ENCODE results near the gene PBX1. TPM values are rescaled to one million over a fixed set of nuclear protein-coding genes. Genes with fewer than 3 reads are reported as not detected.
A peak's percentile ranks its signal among the peaks of the same experiment; 100 is the strongest.

Gene PBX1
- total and polyA plus RNA-seq, 4 donors: 7.8 to 112 (median 33.5) TPM

DNA sequence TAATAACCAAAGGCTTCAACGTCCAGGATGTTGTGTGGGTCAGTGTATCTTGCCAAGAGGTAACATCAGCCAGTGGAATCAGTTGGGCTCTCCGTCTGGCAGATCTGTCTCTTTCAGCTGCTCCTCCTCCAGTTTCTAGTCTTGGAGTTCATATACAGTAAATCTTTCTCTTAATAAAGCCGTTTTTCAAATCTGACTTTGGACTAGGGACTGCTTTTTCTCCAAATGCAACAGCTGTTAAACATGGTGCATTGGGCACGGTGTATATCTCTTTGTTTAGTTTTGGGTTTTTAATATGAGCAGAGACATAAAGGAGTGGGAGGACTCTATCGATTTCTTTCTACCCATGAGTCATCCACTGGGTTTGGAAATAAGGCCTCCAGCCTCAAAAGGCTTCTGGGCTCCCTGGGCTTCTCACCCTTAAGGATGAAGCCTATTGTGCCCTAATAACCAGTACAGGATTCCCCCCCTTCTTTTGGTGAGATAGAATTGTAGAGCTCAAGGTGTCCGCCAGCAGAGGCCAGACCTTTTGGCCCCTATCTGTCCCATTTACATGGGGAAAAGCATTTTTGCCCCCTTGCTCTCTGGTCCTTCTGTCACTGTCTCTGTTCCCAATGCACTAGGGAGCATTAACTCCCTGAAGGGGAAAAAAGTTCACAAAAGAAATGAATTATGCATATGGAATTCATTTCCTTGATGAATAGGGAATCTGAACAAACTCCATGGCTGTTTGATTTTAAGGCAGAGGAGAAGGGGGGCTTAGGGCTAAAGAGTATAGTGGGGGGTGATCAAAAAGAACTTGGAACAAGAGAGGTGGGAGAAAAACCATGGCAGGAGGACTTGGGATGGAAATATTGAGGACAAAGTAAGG lies 86.0 kb downstream of the PBX1 start:
- 59 to 73% methylated on average over 6 of the region's 6 CpGs for WGBS, 2 donors

DNA sequence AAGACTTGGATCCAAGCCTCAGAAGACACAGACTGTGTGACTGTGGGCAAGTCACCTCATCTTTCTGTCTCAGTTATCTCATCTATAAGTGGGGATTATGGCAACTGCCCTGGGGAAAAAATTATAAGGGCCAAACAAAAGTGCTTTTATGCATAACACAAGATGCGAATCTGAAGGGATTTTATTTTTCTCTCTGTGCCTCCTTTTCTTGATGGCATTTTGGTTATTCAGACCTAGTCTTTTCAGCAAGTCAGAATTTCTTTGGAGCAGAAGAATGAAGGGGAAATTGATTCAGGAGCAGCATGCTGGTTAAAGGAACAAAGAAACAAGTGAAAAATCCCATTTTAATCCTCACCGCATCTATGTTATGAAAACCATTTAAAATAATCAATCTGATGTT lies 86.9 kb downstream of the PBX1 start:
- Histone ChIP-seq H3K9me3 (ENCODE audit: control insufficient read depth in 4 of 4, insufficient read depth in 3 of 4, low read length in 3 of 4) (peaks cover 0 to 2% (median 0%) of the 10 kb centered on the region in 4 donors), H3K27me3 (ENCODE audit: control insufficient read depth in 3 of 3, insufficient read depth in 3 of 3, low read length in 2 of 3) (no peaks in the 10 kb centered on the region), H3K9ac (ENCODE audit: insufficient read depth in 1 of 2, low read length in 2 of 2) (no peak overlapping the region), H3K4me3 (no peak overlapping the region), H3K4me1 (ENCODE audit: control insufficient read depth in 5 of 5, insufficient read depth in 5 of 5, low read length in 5 of 5) (peaks cover 0 to 29% (median 10%) of the 10 kb centered on the region in 5 donors), H3K27ac (ENCODE audit: low read depth in 1 of 2, low read length in 1 of 2) (no peak overlapping the region), H3K36me3 (ENCODE audit: control insufficient read depth in 4 of 4, insufficient read depth in 4 of 4, low read length in 4 of 4) (no peaks in the 10 kb centered on the region)
- ATAC-seq (ENCODE audit: insufficient read depth, low FRiP score): no peak
- TF ChIP-seq CTCF (IDR thresholded peaks at IDR 0.05; ENCODE audit: control extremely low read depth, extremely low read depth): no peak
- no peak for DNase-seq
- WGBS, 2 donors: 96 to 99% methylated on average over 2 of the region's 2 CpGs

More for the DNA sequence above, 86.0 kb downstream of the PBX1 start:
- DNase-seq (peak in 2 of 3 donors; percentile 49 to 57), ATAC-seq (ENCODE audit: insufficient read depth, low FRiP score) (no peak)
- H3K27me3 ChIP-seq (ENCODE audit: control insufficient read depth in 3 of 3, insufficient read depth in 3 of 3, low read length in 2 of 3): no peaks in the 10 kb centered on the region
- H3K9ac ChIP-seq (ENCODE audit: insufficient read depth in 1 of 2, low read length in 2 of 2): no peak overlapping the region
- H3K4me3 ChIP-seq: no peak overlapping the region
- peaks cover 0 to 2% (median 0%) of the 10 kb centered on the region in 4 donors for H3K9me3 ChIP-seq (ENCODE audit: control insufficient read depth in 4 of 4, insufficient read depth in 3 of 4, low read length in 3 of 4)
- H3K27ac ChIP-seq (ENCODE audit: low read depth in 1 of 2, low read length in 1 of 2): peak overlapping the region in 1 of 2 donors; percentile 23
- H3K4me1 ChIP-seq (ENCODE audit: control insufficient read depth in 5 of 5, insufficient read depth in 5 of 5, low read length in 5 of 5): peaks cover 0 to 35% (median 10%) of the 10 kb centered on the region in 5 donors
- H3K36me3 ChIP-seq (ENCODE audit: control insufficient read depth in 4 of 4, insufficient read depth in 4 of 4, low read length in 4 of 4): no peaks in the 10 kb centered on the region
- TF ChIP-seq CTCF (IDR thresholded peaks at IDR 0.05; ENCODE audit: control extremely low read depth, extremely low read depth): no peak

GRCh38 chr1:164647211-164647610 lies 88.2 kb downstream of the PBX1 start:
- Histone ChIP-seq H3K27me3 (ENCODE audit: control insufficient read depth in 3 of 3, insufficient read depth in 3 of 3, low read length in 2 of 3) (no peaks in the 10 kb centered on the region), H3K27ac (ENCODE audit: low read depth in 1 of 2, low read length in 1 of 2) (no peak overlapping the region), H3K4me1 (ENCODE audit: control insufficient read depth in 5 of 5, insufficient read depth in 5 of 5, low read length in 5 of 5) (peaks cover 4 to 21% (median 10%) of the 10 kb centered on the region in 5 donors), H3K4me3 (no peak overlapping the region), H3K9ac (ENCODE audit: insufficient read depth in 1 of 2, low read length in 2 of 2) (no peak overlapping the region), H3K36me3 (ENCODE audit: control insufficient read depth in 4 of 4, insufficient read depth in 4 of 4, low read length in 4 of 4) (no peaks in the 10 kb centered on the region), H3K9me3 (ENCODE audit: control insufficient read depth in 4 of 4, insufficient read depth in 3 of 4, low read length in 3 of 4) (peaks cover 0 to 2% (median 0%) of the 10 kb centered on the region in 4 donors)
- DNase-seq (no peak), ATAC-seq (ENCODE audit: insufficient read depth, low FRiP score) (peak; percentile 14)
- TF ChIP-seq CTCF (IDR thresholded peaks at IDR 0.05; ENCODE audit: control extremely low read depth, extremely low read depth): no peak
- 55 to 63% methylated on average over 6 of the region's 6 CpGs for WGBS, 2 donors

Measured in lung (tissue), 12 donors.